HEK293T (cell line): ENCODE measurements around the gene ARMC2.

Experiments
- BHLHE40 ChIP-seq: fragments of 450-650 bp; IDR thresholded peaks from 2 replicates; pipeline ENCODE4 v1.6.1; 2016; ENCODE audit warnings: mild to moderate bottlenecking, moderate library complexity, borderline replicate concordance
- LEF1 ChIP-seq: fragments of 450-650 bp; IDR thresholded peaks from 2 replicates; pipeline ENCODE4 v1.6.1; 2017; ENCODE audit warnings: mild to moderate bottlenecking, borderline replicate concordance
- SUZ12 ChIP-seq: fragments of 450-650 bp; IDR thresholded peaks from 2 replicates; pipeline ENCODE4 v1.6.1; 2016; ENCODE audit warnings: mild to moderate bottlenecking
- TARDBP ChIP-seq: fragments of 450-650 bp; IDR thresholded peaks from 2 replicates; pipeline ENCODE4 v1.6.1; 2016
- TF ChIP-seq, protein P1 (sequence below): fragments of 450-650 bp; IDR thresholded peaks from 2 replicates; pipeline ENCODE4 v1.6.1; 2016

DNA sequence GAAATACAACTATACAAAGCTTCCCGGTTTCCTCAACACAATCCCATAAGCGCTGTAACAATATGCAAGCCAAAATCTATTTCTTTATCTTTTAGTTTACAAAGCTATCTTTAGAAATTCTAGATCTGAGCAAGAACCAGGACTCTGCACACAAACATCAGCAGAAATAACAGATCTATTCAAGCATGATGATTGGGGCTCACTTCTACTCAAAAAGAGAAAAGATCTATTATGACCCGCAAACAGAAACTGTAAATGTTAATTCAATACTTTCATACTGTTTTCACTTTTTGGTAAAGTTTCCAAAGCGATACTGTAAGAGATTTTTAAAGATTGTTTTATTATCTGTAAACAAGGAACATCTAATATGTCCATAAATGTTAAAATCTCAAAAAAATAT, 159.8 kb downstream of the ARMC2 start:
- TF ChIP-seq TARDBP, result no peak
- TF ChIP-seq BHLHE40, result no peak
- no peak for TF ChIP-seq SUZ12
- no peak for TF ChIP-seq LEF1
- TF ChIP-seq, protein P1, sequence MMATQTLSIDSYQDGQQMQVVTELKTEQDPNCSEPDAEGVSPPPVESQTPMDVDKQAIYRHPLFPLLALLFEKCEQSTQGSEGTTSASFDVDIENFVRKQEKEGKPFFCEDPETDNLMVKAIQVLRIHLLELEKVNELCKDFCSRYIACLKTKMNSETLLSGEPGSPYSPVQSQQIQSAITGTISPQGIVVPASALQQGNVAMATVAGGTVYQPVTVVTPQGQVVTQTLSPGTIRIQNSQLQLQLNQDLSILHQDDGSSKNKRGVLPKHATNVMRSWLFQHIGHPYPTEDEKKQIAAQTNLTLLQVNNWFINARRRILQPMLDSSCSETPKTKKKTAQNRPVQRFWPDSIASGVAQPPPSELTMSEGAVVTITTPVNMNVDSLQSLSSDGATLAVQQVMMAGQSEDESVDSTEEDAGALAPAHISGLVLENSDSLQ, result no peak
